ENCODE measurements around the gene HDLBP. TPM values are rescaled to one million over a fixed set of nuclear protein-coding genes. Genes with fewer than 3 reads are reported as not detected.

Gene HDLBP
- total RNA-seq, 1 donor: 1,418 TPM

GRCh38 chr2:241182531-241183133 is 132.8 kb downstream of the HDLBP start:
- no peak overlapping the region for H3K27ac ChIP-seq (ENCODE audit: low read depth, low read length)
- no peak overlapping the region for H3K4me2 ChIP-seq (ENCODE audit: insufficient read depth, low read length)
- H3K27me3 ChIP-seq (ENCODE audit: insufficient read depth, low read length): no peaks in the 10 kb centered on the region
- TF ChIP-seq CTCF (IDR thresholded peaks at IDR 0.05; ENCODE audit: extremely low read depth, low read depth, low read length): no peak
- H3K9me3 ChIP-seq (ENCODE audit: low read depth, low read length): no peaks in the 10 kb centered on the region
- no peak for DNase-seq (ENCODE audit: insufficient read length, low spot score, missing footprints)
- H3K79me2 ChIP-seq (ENCODE audit: insufficient read depth, low read length): no peaks in the 10 kb centered on the region
- H3K4me1 ChIP-seq (ENCODE audit: insufficient read depth, low read length): no peaks in the 10 kb centered on the region
- no peak overlapping the region for H2AFZ ChIP-seq (ENCODE audit: low read length)
- H4K20me1 ChIP-seq (ENCODE audit: insufficient read depth, low read length): peaks cover 2% of the 10 kb centered on the region
- H3K36me3 ChIP-seq (ENCODE audit: insufficient read depth, low read length): peaks cover 9% of the 10 kb centered on the region
- H3K4me3 ChIP-seq (ENCODE audit: insufficient read depth, low read length): no peak overlapping the region

GRCh38 chr2:241182126-241182525 is 133.3 kb downstream of the HDLBP start:
- Histone ChIP-seq H3K4me3 (ENCODE audit: insufficient read depth, low read length) (no peak overlapping the region), H2AFZ (ENCODE audit: low read length) (no peak overlapping the region), H3K27ac (ENCODE audit: low read depth, low read length) (no peak overlapping the region), H3K9me3 (ENCODE audit: low read depth, low read length) (no peaks in the 10 kb centered on the region), H3K4me2 (ENCODE audit: insufficient read depth, low read length) (no peak overlapping the region), H3K79me2 (ENCODE audit: insufficient read depth, low read length) (no peaks in the 10 kb centered on the region), H3K27me3 (ENCODE audit: insufficient read depth, low read length) (no peaks in the 10 kb centered on the region), H3K4me1 (ENCODE audit: insufficient read depth, low read length) (no peaks in the 10 kb centered on the region), H4K20me1 (ENCODE audit: insufficient read depth, low read length) (peaks cover 3% of the 10 kb centered on the region), H3K36me3 (ENCODE audit: insufficient read depth, low read length) (peaks cover 9% of the 10 kb centered on the region)
- TF ChIP-seq CTCF (IDR thresholded peaks at IDR 0.05; ENCODE audit: extremely low read depth, low read depth, low read length): no peak
- DNase-seq (ENCODE audit: insufficient read length, low spot score, missing footprints): peak; percentile 69

GRCh38 chr2:241180495-241180894 is 135.0 kb downstream of the HDLBP start:
- H3K27ac ChIP-seq (ENCODE audit: low read depth, low read length): no peak overlapping the region
- H3K9me3 ChIP-seq (ENCODE audit: low read depth, low read length): no peaks in the 10 kb centered on the region
- no peak for DNase-seq (ENCODE audit: insufficient read length, low spot score, missing footprints)
- no peaks in the 10 kb centered on the region for H3K27me3 ChIP-seq (ENCODE audit: insufficient read depth, low read length)
- H3K4me1 ChIP-seq (ENCODE audit: insufficient read depth, low read length): no peaks in the 10 kb centered on the region
- TF ChIP-seq CTCF (IDR thresholded peaks at IDR 0.05; ENCODE audit: extremely low read depth, low read depth, low read length): no peak
- H2AFZ ChIP-seq (ENCODE audit: low read length): no peak overlapping the region
- peaks cover 9% of the 10 kb centered on the region for H3K36me3 ChIP-seq (ENCODE audit: insufficient read depth, low read length)
- no peaks in the 10 kb centered on the region for H3K79me2 ChIP-seq (ENCODE audit: insufficient read depth, low read length)
- peaks cover 3% of the 10 kb centered on the region for H4K20me1 ChIP-seq (ENCODE audit: insufficient read depth, low read length)
- no peak overlapping the region for H3K4me3 ChIP-seq (ENCODE audit: insufficient read depth, low read length)
- H3K4me2 ChIP-seq (ENCODE audit: insufficient read depth, low read length): no peak overlapping the region

GRCh38 chr2:241179899-241180298 is 135.6 kb downstream of the HDLBP start:
- peaks cover 3% of the 10 kb centered on the region for H4K20me1 ChIP-seq (ENCODE audit: insufficient read depth, low read length)
- H3K4me3 ChIP-seq (ENCODE audit: insufficient read depth, low read length): no peak overlapping the region
- no peak overlapping the region for H3K27ac ChIP-seq (ENCODE audit: low read depth, low read length)
- H3K9me3 ChIP-seq (ENCODE audit: low read depth, low read length): no peaks in the 10 kb centered on the region
- H3K36me3 ChIP-seq (ENCODE audit: insufficient read depth, low read length): peaks cover 9% of the 10 kb centered on the region
- no peak overlapping the region for H2AFZ ChIP-seq (ENCODE audit: low read length)
- no peak for TF ChIP-seq CTCF (IDR thresholded peaks at IDR 0.05; ENCODE audit: extremely low read depth, low read depth, low read length)
- H3K4me2 ChIP-seq (ENCODE audit: insufficient read depth, low read length): no peak overlapping the region
- H3K4me1 ChIP-seq (ENCODE audit: insufficient read depth, low read length): no peaks in the 10 kb centered on the region
- no peaks in the 10 kb centered on the region for H3K79me2 ChIP-seq (ENCODE audit: insufficient read depth, low read length)
- H3K27me3 ChIP-seq (ENCODE audit: insufficient read depth, low read length): no peaks in the 10 kb centered on the region
- DNase-seq (ENCODE audit: insufficient read length, low spot score, missing footprints): peak; percentile 61

All from osteoblast (primary cell).